ENCODE results near the gene ECT2.

DNA sequence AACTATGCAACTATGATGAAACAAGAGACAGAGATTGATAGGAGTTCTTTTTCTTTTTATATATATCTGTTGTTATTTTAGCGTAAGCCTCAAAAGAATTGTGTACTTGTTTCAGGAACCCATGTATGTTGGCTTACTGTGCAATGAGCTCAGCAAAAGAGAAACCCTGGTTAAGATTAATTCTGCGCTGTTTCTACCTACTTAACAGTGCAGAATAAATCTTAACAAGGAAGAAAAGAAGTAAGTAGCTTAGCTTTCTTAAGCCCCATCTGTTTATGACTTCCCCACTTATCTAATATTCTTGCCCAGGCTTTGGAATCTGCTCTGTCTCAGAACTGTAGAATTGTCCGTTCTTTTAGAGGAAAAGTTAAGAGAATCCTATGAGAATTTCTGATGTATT lies 27.4 kb downstream of the ECT2 start:
- TF ChIP-seq CTCF (IDR thresholded peaks at IDR 0.05) (no peak), POLR2A (IDR thresholded peaks at IDR 0.05) (no peak)

Data from thyroid gland (tissue), 4 donors.